HCT116 (cell line): Measurements from ENCODE around the gene DNM3. TPM values are rescaled to one million over a fixed set of nuclear protein-coding genes. Genes with fewer than 3 reads are reported as not detected.

Experiments
- ATAC-seq: fragments of 200-7000 bp; cut with Tn5 transposase; 2 replicates; pipeline ENCODE4 v1.9.1; 2020; ENCODE audit warnings: mild to moderate bottlenecking, moderate library complexity
- BruUV-seq: library from RNA; stranded (reverse); fragments of 400-500 nt; replicated peaks from 2 replicates; lab custom pipeline; 2021; lab: Mats Ljungman, UMichigan
- CTCF ChIA-PET: fragments of 300-600 bp; sonication (Branson Sonifier 250); formaldehyde crosslinking; loops from one replicate; lab custom pipeline; 2021; ENCODE audit warnings: antibody characterized with exemption; lab: Charles Lee
- POLR2A ChIA-PET: fragments of 300-600, 350-600 bp; sonication (Branson Sonifier 250); formaldehyde crosslinking; loops from one replicate; lab custom pipeline; 2021; ENCODE audit warnings: antibody characterized with exemption; lab: Charles Lee
- RAD21 ChIA-PET, 2 experiments: fragments of 300-600 bp; sonication (Branson Sonifier 250); formaldehyde crosslinking; loops; one replicate each; lab custom pipeline; 2023; ENCODE audit warnings: low total read pairs in 2 of 2; ENCODE audit not compliant: uncharacterized antibody in 2 of 2, unreplicated experiment in 2 of 2, low non-redundant PET in 1 of 2; lab: Charles Lee
- DNase-seq: peaks from one replicate; pipeline ENCODE4 v3.0.0-alpha.2; 2010; ENCODE audit warnings: low read depth, low spot score
- H2AFZ ChIP-seq: fragments of 200-600 bp; shearing (Covaris generic), sonication (generic); 2 replicates; pipeline ENCODE4 v1.6.1; 2017; ENCODE audit warnings: low read depth, mixed run types, mixed read lengths, antibody characterized with exemption, low read length; ENCODE audit not compliant: poor library complexity, severe bottlenecking
- H3K27ac ChIP-seq: 2 replicates; pipeline ENCODE4 v1.5.1; 2012; ENCODE audit warnings: low read depth, low read length
- H3K27me3 ChIP-seq: fragments of 200-600 bp; sonication (generic); 2 replicates; pipeline ENCODE4 v1.6.1; 2016; ENCODE audit warnings: mixed run types, low read length, mixed read lengths; ENCODE audit not compliant: insufficient read depth
- H3K36me3 ChIP-seq, 2 experiments: fragments of 200-500 bp in 1 of 2; fragments of 200-600 bp in 1 of 2; sonication (Bioruptor generic) in 1 of 2; sonication (generic) in 1 of 2; 2 replicates each; pipeline versions ENCODE4 v1.5.1 to v1.6.1; 2014 to 2016; ENCODE audit warnings: low read length in 2 of 2, inconsistent platforms in 1 of 2, mixed read lengths in 1 of 2, mixed run types in 1 of 2; ENCODE audit not compliant: insufficient read depth in 2 of 2, control insufficient read depth in 1 of 2
- H3K4me1 ChIP-seq, 2 experiments: fragments of 200-600 bp in 1 of 2; sonication (generic) in 1 of 2; 2 replicates each; pipeline versions ENCODE4 v1.5.1 to v1.6.1; 2012 to 2017; ENCODE audit warnings: low read length in 2 of 2, inconsistent platforms in 1 of 2, mild to moderate bottlenecking in 1 of 2, mixed read lengths in 1 of 2, mixed run types in 1 of 2, moderate library complexity in 1 of 2; ENCODE audit not compliant: insufficient read depth in 2 of 2, control insufficient read depth in 1 of 2
- H3K4me2 ChIP-seq: fragments of 200-600 bp; sonication (generic); 2 replicates; pipeline ENCODE4 v1.6.1; 2017; ENCODE audit warnings: mixed run types, low read length, mixed read lengths
- H3K4me3 ChIP-seq, 2 experiments: fragments of 200-600 bp in 1 of 2; sonication (generic) in 1 of 2; replicated peaks in 1 of 2; 2 replicates each; pipeline ENCODE4 v1.5.1; 2011 to 2016; ENCODE audit warnings: low read length in 2 of 2, control low read depth in 1 of 2, low read depth in 1 of 2, mild to moderate bottlenecking in 1 of 2, mixed read lengths in 1 of 2, mixed run types in 1 of 2
- H3K79me2 ChIP-seq: fragments of 200-600 bp; sonication (generic); 2 replicates; pipeline ENCODE4 v1.6.1; 2017; ENCODE audit warnings: mild to moderate bottlenecking, mixed run types, low read length, moderate library complexity, mixed read lengths; ENCODE audit not compliant: insufficient read depth
- H3K9ac ChIP-seq: fragments of 200-600 bp; sonication (generic); 2 replicates; pipeline ENCODE4 v1.6.1; 2016; ENCODE audit warnings: low read length, mixed read lengths
- H3K9me2 ChIP-seq: fragments of 200-600 bp; sonication (generic), shearing (Covaris generic); 2 replicates; pipeline ENCODE4 v1.6.1; 2017; ENCODE audit warnings: mixed run types, mild to moderate bottlenecking, moderate library complexity; ENCODE audit not compliant: insufficient read depth
- H3K9me3 ChIP-seq, 2 experiments: fragments of 200-500 bp in 1 of 2; fragments of 200-600 bp in 1 of 2; sonication (Bioruptor generic) in 1 of 2; sonication (generic) in 1 of 2; 2 replicates each; pipeline ENCODE4 v1.6.1; 2014 to 2017; ENCODE audit warnings: low read length in 2 of 2, mixed read lengths in 2 of 2, inconsistent platforms in 1 of 2, low read depth in 1 of 2, mild to moderate bottlenecking in 1 of 2, mixed run types in 1 of 2, moderate library complexity in 1 of 2; ENCODE audit not compliant: control insufficient read depth in 1 of 2, insufficient read depth in 1 of 2
- H4K20me1 ChIP-seq: fragments of 200-600 bp; sonication (generic), shearing (Covaris generic); 2 replicates; pipeline ENCODE4 v1.6.1; 2017; ENCODE audit warnings: mixed run types, mild to moderate bottlenecking, moderate library complexity; ENCODE audit not compliant: insufficient read depth
- CEBPB ChIP-seq: IDR thresholded peaks from 2 replicates; pipeline ENCODE4 v1.6.1; 2012; ENCODE audit warnings: low read depth
- ELF1 ChIP-seq: IDR thresholded peaks from 2 replicates; pipeline ENCODE4 v1.6.1; 2012; ENCODE audit warnings: low read depth, borderline replicate concordance
- EZH2 ChIP-seq: fragments of 200-600 bp; sonication (generic); IDR thresholded peaks from 2 replicates; pipeline ENCODE4 v1.6.1; 2017; ENCODE audit warnings: antibody characterized with exemption, mixed run types
- FOSL1 ChIP-seq: IDR thresholded peaks from 2 replicates; pipeline ENCODE4 v1.6.1; 2012; ENCODE audit warnings: low read depth
- JUND ChIP-seq: IDR thresholded peaks from 2 replicates; pipeline ENCODE4 v1.6.1; 2012
- POLR2A ChIP-seq: IDR thresholded peaks from 2 replicates; pipeline ENCODE4 v1.7.0; 2011; ENCODE audit warnings: borderline replicate concordance; ENCODE audit not compliant: insufficient read depth, insufficient read length; ENCODE audit errors: extremely low read depth
- RAD21 ChIP-seq: IDR thresholded peaks from 2 replicates; pipeline ENCODE4 v1.6.1; 2012; ENCODE audit warnings: low read depth, mild to moderate bottlenecking
- SIN3A ChIP-seq: IDR thresholded peaks from 2 replicates; pipeline ENCODE4 v1.6.1; 2012; ENCODE audit warnings: low read depth
- SRF ChIP-seq: IDR thresholded peaks from 2 replicates; pipeline ENCODE4 v1.6.1; 2012; ENCODE audit warnings: low read depth
- TCF7L2 ChIP-seq: IDR thresholded peaks from 2 replicates; pipeline ENCODE4 v1.7.0; 2011; ENCODE audit warnings: borderline replicate concordance, inconsistent platforms; ENCODE audit not compliant: insufficient read depth, insufficient read length; ENCODE audit errors: extremely low read depth
- YY1 ChIP-seq: IDR thresholded peaks from 2 replicates; pipeline ENCODE4 v1.6.1; 2011; ENCODE audit warnings: low read length, low read depth, moderate library complexity, mild to moderate bottlenecking; ENCODE audit not compliant: insufficient replicate concordance; ENCODE audit errors: extremely low read depth
- ZFX ChIP-seq: fragments of 450-650 bp; IDR thresholded peaks from 2 replicates; pipeline ENCODE4 v1.6.1; 2017
- intact Hi-C: fragments of 100-400 bp; cut with micrococcal nuclease; formaldehyde crosslinking; loops from 2 replicates; pipeline ENCODE4 v1.10.0; 2022
- total RNA-seq: library from RNA; stranded (reverse); gene quantifications from one replicate; pipeline ENCODE4 v1.2.1, GENCODE V29; 2021; ENCODE audit not compliant: unreplicated experiment
- TF ChIP-seq, protein P1 (sequence below): IDR thresholded peaks from 2 replicates; pipeline ENCODE4 v1.6.1; 2012
- TF ChIP-seq, protein P2 (sequence below): IDR thresholded peaks from 2 replicates; pipeline ENCODE4 v1.6.1; 2012; ENCODE audit warnings: low read depth

The DNM3 gene
- total RNA-seq, 1 experiment from 2014 or later = 3.1 TPM

- no peak overlapping the region for H2AFZ ChIP-seq
- ChIA-PET RAD21 (no interaction called here), CTCF (no interaction called here), POLR2A (no interaction called here)
- H3K9me3 ChIP-seq = no peaks in the 10 kb centered on the region
- H3K27me3 ChIP-seq = no peaks in the 10 kb centered on the region
- H3K9ac ChIP-seq = no peak overlapping the region
- H3K4me3 ChIP-seq = no peak overlapping the region
- no peak overlapping the region for H3K27ac ChIP-seq
- no peaks in the 10 kb centered on the region for H4K20me1 ChIP-seq
- no peaks in the 10 kb centered on the region for H3K4me1 ChIP-seq
- H3K4me2 ChIP-seq = no peak overlapping the region
- ATAC-seq = no peak
- no peaks in the 10 kb centered on the region for H3K36me3 ChIP-seq
- no peak for TF ChIP-seq ZFX
- TF ChIP-seq EZH2 = no peak
- no peak for TF ChIP-seq SRF
- TF ChIP-seq RAD21 = no peak
- no peak for TF ChIP-seq ELF1
- no peak for TF ChIP-seq TCF7L2
- TF ChIP-seq, protein P1, sequence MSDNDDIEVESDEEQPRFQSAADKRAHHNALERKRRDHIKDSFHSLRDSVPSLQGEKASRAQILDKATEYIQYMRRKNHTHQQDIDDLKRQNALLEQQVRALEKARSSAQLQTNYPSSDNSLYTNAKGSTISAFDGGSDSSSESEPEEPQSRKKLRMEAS = no peak
- TF ChIP-seq JUND = no peak
- no peak for TF ChIP-seq POLR2A
- TF ChIP-seq, protein P2, sequence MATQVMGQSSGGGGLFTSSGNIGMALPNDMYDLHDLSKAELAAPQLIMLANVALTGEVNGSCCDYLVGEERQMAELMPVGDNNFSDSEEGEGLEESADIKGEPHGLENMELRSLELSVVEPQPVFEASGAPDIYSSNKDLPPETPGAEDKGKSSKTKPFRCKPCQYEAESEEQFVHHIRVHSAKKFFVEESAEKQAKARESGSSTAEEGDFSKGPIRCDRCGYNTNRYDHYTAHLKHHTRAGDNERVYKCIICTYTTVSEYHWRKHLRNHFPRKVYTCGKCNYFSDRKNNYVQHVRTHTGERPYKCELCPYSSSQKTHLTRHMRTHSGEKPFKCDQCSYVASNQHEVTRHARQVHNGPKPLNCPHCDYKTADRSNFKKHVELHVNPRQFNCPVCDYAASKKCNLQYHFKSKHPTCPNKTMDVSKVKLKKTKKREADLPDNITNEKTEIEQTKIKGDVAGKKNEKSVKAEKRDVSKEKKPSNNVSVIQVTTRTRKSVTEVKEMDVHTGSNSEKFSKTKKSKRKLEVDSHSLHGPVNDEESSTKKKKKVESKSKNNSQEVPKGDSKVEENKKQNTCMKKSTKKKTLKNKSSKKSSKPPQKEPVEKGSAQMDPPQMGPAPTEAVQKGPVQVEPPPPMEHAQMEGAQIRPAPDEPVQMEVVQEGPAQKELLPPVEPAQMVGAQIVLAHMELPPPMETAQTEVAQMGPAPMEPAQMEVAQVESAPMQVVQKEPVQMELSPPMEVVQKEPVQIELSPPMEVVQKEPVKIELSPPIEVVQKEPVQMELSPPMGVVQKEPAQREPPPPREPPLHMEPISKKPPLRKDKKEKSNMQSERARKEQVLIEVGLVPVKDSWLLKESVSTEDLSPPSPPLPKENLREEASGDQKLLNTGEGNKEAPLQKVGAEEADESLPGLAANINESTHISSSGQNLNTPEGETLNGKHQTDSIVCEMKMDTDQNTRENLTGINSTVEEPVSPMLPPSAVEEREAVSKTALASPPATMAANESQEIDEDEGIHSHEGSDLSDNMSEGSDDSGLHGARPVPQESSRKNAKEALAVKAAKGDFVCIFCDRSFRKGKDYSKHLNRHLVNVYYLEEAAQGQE = no peak
- TF ChIP-seq FOSL1 = no peak
- no peak for TF ChIP-seq YY1
- TF ChIP-seq CEBPB = no peak
- no peak for TF ChIP-seq SIN3A
- TF ChIP-seq, all 23 proteins: peak for 0
- Histone ChIP-seq H3K79me2 (no peaks in the 10 kb centered on the region), H3K9me2 (no peaks in the 10 kb centered on the region)
- no TSS peak for BruUV-seq
- no peak for DNase-seq
- intact Hi-C loops = no loop called here
Measured at GRCh38 chr1:172185211-172185610, 343.9 kb downstream of the DNM3 start.
